Esophagus muscularis mucosa (tissue), 3 donors: ENCODE data around the gene GPR27.

Experiments
- POLR2A ChIP-seq: fragments of 450-650 bp; IDR thresholded peaks from one replicate; pipeline ENCODE4 v1.6.1; 2017; ENCODE audit warnings: antibody characterized with exemption, moderate library complexity, mild to moderate bottlenecking, low read depth
- TF ChIP-seq, protein P1 (sequence below), 3 experiments: fragments of 200-600 bp in 2 of 3; fragments of 450-650 bp in 1 of 3; sonication (generic) in 2 of 3; IDR thresholded peaks; one replicate each; pipeline ENCODE4 v1.5.1; 2017 to 2019; ENCODE audit warnings: antibody characterized with exemption in 3 of 3, mild to moderate bottlenecking in 2 of 3, moderate library complexity in 1 of 3

- TF ChIP-seq, protein P1, sequence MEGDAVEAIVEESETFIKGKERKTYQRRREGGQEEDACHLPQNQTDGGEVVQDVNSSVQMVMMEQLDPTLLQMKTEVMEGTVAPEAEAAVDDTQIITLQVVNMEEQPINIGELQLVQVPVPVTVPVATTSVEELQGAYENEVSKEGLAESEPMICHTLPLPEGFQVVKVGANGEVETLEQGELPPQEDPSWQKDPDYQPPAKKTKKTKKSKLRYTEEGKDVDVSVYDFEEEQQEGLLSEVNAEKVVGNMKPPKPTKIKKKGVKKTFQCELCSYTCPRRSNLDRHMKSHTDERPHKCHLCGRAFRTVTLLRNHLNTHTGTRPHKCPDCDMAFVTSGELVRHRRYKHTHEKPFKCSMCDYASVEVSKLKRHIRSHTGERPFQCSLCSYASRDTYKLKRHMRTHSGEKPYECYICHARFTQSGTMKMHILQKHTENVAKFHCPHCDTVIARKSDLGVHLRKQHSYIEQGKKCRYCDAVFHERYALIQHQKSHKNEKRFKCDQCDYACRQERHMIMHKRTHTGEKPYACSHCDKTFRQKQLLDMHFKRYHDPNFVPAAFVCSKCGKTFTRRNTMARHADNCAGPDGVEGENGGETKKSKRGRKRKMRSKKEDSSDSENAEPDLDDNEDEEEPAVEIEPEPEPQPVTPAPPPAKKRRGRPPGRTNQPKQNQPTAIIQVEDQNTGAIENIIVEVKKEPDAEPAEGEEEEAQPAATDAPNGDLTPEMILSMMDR (IDR thresholded peaks at IDR 0.05) = no peak
- no peak for TF ChIP-seq POLR2A
Measured at GRCh38 chr3:71796290-71796689, 42.6 kb downstream of the GPR27 start.
